Uterus (tissue), 2 donors: ENCODE data around the gene DIAPH3.

Source experiments
- CTCF ChIP-seq, 4 experiments: fragments of 200-600 bp in 2 of 4; fragments of 450-650 bp in 2 of 4; sonication (generic) in 2 of 4; IDR thresholded peaks; one replicate each; pipeline ENCODE4 v1.5.1; 2016 to 2019; ENCODE audit warnings: antibody characterized with exemption in 4 of 4, mild to moderate bottlenecking in 2 of 4, moderate library complexity in 1 of 4
- POLR2A ChIP-seq, 2 donors: fragments of 450-650 bp; IDR thresholded peaks; one replicate each; pipeline ENCODE4 v1.6.1; 2016; ENCODE audit warnings: antibody characterized with exemption in 2 of 2, mild to moderate bottlenecking in 1 of 2, moderate library complexity in 1 of 2

- TF ChIP-seq CTCF (IDR thresholded peaks at IDR 0.05) (no peak), POLR2A (IDR thresholded peaks at IDR 0.05) (no peak)
Observed at GRCh38 chr13:60147361-60147760, 16.4 kb downstream of the DIAPH3 start.
